HuH-7.5 (cell line): ENCODE data around the gene ZMIZ1.

ENCODE experiments used
- DNase-seq: peaks from one replicate; pipeline ENCODE4 v3.0.0; 2011; ENCODE audit warnings: low spot score

The ZMIZ1 gene

DNA sequence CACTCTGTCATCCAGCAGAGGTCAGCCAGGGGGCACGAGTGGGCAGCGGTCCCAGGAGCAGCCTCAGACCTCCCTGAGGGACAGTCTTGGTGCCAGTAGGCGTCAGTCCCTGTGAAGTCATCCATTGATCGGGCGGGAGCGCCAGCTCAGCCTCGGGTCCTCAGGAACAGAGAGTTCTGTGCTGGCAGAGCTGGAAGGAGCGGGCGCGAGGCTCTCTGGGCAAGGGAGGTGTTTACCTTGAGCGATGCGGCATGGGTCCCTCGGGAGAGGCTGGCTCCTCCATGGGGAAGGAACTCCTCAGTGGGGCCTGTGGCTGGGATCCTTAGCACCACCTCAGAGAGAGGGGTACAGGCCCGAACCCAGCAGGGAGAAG is 177.4 kb downstream of the ZMIZ1 start:
- DNase-seq: no peak

DNA sequence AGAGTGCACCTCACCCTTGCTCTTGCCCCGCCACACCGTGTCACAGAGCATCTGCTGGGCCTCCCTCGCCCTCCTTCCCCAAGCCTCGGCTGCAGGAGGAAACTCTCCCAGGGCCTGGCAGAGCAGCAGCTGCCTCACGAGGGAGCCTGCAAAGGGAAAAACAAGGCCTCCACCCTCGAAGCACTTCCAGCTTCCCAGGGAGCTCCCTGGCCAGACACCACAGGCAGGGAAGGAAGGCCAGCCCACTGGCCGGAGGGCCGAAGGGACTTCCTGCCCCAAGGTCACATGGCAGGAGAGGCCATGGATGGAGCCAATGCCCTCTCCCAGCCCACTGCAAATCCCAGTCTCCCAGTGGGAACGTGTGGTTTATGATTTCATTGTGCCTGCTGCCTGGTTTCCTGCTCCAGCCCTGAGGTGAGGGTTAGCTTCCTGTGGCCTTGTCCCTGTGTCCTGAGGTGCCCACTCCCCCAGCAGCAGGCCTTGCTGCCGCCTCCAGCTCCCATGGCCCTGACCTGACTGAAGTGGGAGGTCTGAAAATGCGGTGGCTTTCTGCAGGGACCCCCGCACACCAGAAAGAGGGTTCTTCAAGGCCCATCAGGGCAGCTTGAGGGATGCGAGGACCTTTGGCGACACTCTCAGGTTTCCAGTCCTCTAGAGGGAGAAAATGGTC is 178.0 kb downstream of the ZMIZ1 start:
- no peak for DNase-seq

- no peak for DNase-seq
Observed at GRCh38 chr10:79247373-79248137, 178.8 kb downstream of the ZMIZ1 start.

DNA sequence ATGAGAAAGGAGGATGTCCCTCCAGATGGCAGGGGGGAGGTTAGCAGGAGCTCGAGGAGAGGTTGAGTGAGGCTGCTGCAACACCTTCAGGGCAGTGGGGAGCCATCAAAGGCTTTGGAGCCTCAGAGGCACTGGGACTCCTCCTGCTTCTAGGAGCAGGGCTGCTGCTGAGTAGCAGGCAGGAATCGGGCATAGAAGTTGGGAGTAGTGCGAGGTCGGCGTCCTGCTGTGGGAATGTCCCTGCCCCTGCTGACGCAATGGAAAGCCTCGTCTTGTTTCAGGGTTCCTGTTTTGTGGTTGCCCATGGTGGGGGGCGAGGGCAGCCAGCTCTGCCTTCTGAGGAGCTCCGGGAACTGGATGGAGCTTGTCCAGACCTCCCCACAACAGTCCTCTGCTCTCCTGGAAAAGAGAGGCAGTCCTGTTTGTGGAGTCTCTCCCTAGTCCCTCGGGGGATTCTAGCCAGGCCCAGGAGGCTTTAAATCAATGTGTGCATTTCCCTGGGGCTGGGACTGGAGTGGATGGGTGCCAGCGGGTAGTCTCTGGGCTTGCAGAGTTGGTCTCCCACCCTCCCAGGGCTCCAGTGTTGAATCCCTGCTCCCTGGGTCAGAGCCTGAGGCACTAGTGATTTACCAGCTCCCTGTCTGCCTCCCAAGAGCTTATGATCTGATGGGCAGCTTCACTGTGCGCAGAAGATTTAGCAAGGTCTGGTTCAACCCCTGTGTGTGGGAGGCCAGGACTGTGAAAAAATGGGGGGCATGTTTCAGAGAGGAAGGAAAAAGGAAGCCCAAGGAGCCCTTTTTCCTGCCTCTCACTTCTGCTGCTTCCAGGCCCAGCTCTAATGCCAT is 179.8 kb downstream of the ZMIZ1 start:
- no peak for DNase-seq

- no peak for DNase-seq
Observed at GRCh38 chr10:79249186-79250121, 180.7 kb downstream of the ZMIZ1 start.

DNA sequence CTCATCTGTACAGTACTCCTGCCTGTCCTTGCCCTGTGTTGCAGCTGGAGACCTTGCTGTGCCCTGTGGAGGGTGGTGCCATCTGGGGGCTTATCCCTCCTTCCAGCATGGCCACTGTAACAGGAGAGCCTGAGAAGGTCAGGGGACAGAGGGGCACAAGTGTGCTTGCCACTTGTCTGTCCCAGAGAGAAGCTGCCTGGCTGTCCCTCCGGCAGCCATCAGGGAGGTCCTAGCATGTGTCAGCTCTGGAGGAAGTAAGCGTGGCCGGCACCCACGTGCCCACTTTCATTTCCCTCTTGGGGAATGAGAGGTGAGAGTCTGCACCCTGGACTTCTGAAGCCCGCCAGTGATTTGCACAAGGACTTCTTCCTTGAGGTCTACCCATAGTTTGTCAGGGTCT is 181.5 kb downstream of the ZMIZ1 start:
- no peak for DNase-seq

- DNase-seq: no peak
Observed at GRCh38 chr10:79252450-79252849, 183.7 kb downstream of the ZMIZ1 start.

DNA sequence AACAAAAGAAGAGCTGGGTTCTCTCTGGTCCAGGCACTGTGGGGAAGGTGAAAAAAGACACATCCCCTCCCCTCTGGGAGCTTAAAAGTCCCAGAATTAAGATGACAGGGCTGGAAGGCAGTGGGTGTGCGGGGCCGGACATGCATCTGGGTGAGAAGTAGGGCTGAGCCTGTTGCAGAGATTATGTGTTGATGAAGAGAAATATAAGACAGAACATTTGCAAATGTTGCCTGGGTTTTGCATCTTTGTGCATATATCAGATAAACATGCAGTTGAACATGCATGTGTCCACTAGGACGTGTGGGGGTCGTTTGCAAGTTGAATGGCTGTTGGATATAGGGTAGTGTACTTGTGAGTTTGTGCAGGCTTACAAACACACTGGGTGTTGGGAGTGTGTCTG is 184.2 kb downstream of the ZMIZ1 start:
- no peak for DNase-seq

- no peak for DNase-seq
Observed at GRCh38 chr10:79253704-79254103, 184.9 kb downstream of the ZMIZ1 start.

- no peak for DNase-seq
Observed at GRCh38 chr10:79254333-79255006, 185.7 kb downstream of the ZMIZ1 start.

DNA sequence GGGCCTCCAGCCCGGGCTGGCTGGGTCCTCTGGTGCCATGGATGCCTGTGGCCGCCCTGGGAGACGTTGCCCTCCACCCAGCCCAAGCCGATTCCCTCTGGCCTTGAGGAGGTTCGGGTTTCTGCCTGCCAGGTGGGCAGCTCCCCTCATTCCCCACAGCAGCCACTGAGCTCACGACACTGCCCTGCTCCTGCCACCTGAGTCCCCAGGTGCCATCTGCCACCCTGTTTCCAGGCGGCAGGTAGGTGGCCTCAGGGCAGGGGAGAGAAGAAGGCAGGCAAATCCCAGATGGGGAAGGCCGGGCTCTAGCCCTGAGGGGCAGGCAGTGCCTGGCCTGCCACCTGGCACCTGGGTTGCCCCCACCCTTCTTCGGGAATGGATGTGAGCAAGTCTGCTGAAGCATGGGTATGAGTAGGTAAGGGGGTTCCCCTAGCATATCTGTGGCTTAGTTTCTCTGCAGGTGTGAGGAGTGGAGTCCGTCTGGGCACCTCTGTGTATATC is 186.3 kb downstream of the ZMIZ1 start:
- no peak for DNase-seq

DNA sequence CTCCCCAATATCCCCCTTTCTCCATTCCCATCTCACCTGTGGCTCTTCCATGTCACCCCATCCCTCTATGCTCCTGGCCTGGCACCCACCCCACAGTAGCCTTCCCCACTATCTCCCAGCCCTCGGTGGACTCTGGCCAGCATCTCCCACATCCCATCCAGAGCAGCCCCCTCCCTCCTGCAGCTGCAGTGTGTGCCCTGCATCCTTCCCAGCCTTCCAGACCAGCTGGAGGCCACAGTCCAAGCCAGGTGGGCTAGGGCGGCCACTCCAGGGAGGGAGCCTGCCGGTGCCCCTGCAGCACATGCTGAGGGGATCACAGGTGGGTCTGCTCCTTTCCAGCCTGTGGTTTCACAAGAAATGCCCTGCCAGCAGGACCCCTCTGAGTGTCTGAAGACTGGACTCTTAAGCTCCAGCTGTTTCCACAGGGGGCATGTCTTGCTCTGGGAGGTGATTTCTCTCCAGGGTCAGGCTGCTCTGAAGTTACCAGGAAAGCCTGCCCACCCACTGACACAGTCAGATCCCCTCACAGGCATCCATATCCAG is 187.6 kb downstream of the ZMIZ1 start:
- no peak for DNase-seq

GRCh38 chr10:79258894-79259293 is 190.1 kb downstream of the ZMIZ1 start:
- no peak for DNase-seq

- no peak for DNase-seq
Observed at GRCh38 chr10:79259834-79260233, 191.1 kb downstream of the ZMIZ1 start.

DNA sequence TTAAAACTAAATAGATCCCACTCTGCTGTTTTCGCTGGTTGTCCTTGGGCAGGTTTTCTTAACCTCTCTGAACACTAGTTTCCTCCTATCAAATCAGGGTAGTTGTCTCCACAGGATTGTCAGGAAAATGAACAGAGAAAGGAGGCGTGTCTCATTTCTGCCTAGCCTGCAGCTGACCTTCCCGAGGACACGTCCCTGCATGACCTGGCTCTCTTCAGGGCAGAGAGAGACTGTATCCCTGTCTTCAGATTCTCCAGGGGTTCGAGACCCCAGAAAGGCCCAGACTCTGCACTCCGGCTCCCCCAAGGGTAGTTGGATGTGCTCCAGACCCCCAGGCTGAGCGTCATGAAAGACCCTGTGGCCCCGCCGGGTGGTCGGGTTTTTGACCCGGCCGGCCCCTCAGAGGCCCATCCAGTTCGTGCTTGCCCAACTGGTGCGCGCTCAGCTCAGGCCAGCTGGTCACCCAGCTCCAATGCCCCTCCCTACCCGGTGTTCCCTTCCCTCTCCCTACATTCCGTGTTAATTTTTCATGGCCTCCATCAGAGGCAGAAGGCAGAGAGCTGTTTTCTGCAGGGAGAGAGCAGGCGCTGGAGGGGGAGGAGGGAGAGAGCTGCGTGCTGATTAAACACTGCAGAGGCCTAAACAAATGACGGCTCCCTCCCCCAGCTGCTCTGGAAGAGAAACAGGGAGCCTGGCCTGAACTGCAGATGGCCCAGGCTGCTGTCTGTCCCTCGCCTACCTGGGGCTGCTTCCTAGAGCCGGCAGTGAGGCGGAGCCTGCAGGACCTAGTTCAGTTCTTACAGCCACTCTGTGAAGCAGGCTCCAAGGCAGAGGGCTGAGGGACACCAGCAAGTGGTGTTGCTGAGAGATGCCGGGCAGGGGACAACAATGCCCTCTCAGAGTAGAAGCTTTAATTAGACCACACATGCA is 192.3 kb downstream of the ZMIZ1 start:
- no peak for DNase-seq

GRCh38 chr10:79262131-79262530 is 193.4 kb downstream of the ZMIZ1 start:
- no peak for DNase-seq

- no peak for DNase-seq
Observed at GRCh38 chr10:79262959-79263746, 194.4 kb downstream of the ZMIZ1 start.

- no peak for DNase-seq
Observed at GRCh38 chr10:79263939-79264338, 195.2 kb downstream of the ZMIZ1 start.

DNA sequence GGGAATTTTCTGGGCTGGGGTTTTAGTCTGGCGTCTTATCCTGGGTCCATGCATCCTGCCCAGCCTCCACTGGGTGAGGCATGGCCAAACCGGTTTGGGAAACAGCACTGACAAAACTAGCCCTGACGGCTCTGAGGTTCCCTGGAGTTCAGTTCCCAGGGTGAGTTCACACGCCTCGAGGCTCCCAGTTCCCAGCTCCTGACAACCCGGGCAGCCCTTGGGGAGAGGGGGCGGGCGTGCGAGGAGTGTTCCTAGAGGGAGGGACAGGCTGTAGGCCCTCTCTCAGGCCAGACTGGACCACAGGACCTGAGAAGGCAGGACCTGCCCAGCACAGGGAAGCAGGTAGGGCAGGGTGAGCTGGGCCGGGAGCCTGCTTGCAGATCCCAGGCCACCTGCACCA is 196.2 kb downstream of the ZMIZ1 start:
- peak; percentile 46 for DNase-seq
